HG02970 (cell line): ENCODE measurements around the gene ZNF410.
"Not testable (repeated sequence)": the region's sequence is repeated elsewhere in the genome, so short reads cannot be mapped to it uniquely, and the experiment has no call there.

Experiments
- ATAC-seq: cut with Tn5 transposase; IDR thresholded peaks from one replicate; pipeline ENCODE4 v1.9.1; 2021; ENCODE audit warnings: mild to moderate bottlenecking, moderate library complexity, moderate number of reproducible peaks; ENCODE audit not compliant: unreplicated experiment, low FRiP score

The ZNF410 gene, protein sequence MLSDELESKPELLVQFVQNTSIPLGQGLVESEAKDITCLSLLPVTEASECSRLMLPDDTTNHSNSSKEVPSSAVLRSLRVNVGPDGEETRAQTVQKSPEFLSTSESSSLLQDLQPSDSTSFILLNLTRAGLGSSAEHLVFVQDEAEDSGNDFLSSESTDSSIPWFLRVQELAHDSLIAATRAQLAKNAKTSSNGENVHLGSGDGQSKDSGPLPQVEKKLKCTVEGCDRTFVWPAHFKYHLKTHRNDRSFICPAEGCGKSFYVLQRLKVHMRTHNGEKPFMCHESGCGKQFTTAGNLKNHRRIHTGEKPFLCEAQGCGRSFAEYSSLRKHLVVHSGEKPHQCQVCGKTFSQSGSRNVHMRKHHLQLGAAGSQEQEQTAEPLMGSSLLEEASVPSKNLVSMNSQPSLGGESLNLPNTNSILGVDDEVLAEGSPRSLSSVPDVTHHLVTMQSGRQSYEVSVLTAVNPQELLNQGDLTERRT

DNA sequence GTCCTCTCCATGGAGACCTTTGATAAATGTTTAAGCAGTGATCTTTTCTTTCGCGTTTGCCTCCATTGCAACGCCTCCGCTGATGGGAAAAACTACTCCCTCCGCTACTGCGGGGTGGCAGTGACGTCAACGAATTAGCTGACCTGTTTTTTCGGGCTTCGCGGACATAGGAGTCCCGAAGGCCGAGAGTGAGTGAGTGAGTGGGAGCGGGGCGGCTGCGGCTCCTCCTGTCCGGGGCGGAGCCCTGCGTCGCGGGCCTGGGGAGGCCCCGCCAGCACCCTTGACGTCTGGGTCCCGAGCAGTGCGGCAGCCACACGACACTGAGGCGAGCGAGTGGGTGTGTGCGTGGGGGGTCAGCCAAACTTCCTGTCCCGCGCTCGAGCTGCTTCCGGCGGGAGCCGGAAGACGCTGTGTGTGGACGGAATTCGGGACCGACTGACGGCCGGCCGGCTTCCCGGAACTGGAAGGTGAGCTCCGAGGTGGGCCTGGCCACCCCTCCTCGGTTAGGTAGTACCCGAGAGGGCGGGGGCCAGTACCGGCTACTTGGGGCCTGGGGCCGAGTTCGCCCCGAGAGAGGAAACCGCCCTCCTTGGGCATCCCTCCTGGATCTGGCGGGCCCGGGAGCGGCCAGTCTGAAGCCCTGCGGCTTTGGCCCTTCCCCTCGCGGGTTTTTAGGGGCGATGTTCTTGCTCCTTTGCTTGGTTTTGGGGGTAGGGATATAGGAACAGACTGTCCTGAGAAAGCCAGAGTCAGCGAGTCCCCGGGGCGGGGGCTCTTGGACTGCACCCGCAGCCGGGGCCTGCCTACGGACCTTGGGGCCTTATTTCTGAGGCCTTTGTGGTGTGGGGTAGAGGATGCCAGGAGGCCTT lies at the start of gene ZNF410:
TSS of gene ZNF410 (plus strand) at position 411 of the 869 bp plus-strand sequence. CDS start 5,317 bp downstream, outside the sequence.
- ATAC-seq: peak; percentile 91

DNA sequence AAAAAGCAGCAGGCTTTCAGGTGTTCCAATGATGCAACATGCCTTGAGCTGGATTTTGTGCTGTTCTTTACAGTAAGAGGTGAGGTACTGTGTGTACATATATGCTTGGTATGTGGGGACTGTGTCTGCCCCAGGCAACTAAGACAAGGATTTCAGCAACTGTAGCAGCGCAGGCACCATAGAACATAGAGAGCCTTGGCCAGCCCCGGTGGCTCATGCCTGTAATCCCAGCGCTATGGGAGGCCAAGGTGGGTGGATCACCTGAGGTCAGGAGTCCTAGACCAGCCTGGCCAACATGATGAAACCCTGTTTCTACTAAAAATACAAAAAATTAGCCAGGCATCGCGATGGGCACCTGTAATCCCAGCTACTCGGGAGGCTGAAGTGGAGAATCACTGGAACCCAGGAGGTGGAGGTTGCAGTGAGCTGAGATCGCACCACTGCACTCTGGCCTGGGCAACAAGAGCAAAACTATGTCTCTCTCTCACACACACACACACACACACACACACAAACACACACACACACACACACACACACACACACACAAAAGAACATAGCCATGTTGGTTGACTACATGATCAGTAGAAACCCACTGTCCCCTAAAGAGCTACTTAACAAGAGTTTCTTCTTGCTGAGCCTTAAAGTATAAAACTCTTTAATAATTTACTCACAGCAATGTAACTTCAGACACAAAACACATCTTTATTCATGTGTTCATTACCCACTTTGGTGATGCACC lies 48.2 kb upstream of the ZNF410 start:
- ATAC-seq: not testable (repeated sequence)

DNA sequence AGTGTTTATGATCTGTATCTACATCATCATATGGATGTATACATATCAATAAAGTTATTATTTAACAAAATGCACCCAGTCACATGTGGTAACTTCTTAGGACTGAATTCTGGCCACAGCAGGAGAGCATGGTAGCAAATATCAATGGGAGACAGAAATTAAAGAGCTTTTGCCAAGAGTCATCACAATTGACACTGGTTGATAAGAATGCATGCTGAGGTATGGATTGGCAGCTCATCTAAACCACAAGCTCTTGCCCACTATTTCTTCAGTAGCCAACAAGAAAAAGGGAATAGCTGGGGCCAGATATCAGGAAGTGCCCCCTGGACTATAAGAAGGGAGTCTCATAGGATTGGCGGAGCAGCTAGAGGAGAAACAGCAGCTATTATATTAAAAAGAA lies 44.5 kb upstream of the ZNF410 start:
- no peak for ATAC-seq

DNA sequence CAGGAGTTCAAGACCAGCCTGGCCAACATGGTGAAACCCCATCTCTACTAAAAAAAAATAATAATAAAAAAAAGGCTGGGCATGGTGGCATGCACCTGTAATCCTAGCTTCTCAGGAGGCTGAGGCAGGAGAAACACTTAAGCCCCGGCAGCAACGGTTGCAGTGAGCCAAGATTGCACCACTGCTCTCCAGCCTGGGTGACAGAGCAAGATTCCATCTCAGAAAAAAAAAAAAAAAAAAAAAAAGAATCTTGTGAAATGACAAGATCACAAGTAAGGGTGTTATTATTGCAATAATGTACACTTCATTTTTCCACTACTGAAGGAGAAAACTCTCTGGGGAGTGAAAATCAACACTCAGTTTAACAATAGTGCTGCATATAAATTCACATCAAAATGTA lies 43.8 kb upstream of the ZNF410 start:
- no peak for ATAC-seq

DNA sequence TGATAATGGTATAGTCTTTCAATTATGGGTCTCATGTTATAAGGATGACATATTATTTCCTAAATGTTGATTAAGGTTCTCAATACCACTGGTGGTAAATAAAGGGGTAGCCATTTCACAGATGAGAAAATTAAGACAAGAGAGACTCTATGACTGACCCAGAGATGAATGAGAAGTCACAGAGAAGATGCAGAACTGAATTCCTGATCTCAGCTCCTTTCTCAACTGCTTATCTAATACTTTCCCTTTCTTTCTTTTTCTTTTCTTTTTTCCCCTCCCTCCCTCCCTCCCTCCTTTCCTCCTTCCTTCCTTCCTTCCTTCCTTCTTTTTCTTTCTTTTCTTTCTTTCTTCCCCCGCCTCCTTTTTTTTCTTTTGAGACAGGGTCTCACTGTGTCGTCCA lies 43.4 kb upstream of the ZNF410 start:
- no peak for ATAC-seq

DNA sequence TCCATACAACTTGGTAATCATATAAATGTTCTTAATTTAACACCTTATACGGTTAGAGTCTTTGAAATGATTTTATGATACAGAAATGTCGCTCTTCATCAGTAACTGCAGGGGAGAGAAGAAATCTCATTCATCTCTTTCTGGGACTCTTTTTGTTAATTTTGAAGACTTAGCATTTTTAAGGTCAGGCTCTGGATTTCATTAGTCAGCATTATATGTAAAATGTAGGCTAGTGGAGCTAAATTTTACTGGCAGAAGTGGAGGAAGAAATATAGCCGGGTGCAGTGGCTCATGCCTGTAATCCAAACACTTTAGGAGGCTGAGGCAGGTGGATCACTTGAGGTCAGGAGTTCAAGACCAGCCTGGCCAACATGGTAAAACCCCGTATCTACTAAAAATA lies 39.7 kb upstream of the ZNF410 start:
- no peak for ATAC-seq

DNA sequence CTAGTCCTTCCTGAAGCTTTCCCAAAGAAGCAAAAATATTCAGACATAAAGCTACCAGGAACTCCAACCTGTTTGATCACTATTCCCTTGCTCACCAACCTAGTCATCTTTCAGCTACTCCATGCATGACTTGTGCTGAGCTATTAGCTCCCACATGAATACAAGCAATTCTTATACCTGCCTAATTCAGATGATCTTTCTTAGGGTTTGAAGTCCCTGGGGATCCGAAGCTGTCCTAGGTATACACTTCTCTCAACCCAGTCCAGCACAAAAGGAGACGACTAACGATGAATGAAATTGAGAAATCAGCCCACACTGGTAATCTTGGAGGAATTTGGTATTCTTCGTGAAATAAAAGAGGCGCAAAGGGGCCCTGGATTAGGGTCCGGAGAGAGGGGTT lies 35.7 kb upstream of the ZNF410 start:
- no peak for ATAC-seq

DNA sequence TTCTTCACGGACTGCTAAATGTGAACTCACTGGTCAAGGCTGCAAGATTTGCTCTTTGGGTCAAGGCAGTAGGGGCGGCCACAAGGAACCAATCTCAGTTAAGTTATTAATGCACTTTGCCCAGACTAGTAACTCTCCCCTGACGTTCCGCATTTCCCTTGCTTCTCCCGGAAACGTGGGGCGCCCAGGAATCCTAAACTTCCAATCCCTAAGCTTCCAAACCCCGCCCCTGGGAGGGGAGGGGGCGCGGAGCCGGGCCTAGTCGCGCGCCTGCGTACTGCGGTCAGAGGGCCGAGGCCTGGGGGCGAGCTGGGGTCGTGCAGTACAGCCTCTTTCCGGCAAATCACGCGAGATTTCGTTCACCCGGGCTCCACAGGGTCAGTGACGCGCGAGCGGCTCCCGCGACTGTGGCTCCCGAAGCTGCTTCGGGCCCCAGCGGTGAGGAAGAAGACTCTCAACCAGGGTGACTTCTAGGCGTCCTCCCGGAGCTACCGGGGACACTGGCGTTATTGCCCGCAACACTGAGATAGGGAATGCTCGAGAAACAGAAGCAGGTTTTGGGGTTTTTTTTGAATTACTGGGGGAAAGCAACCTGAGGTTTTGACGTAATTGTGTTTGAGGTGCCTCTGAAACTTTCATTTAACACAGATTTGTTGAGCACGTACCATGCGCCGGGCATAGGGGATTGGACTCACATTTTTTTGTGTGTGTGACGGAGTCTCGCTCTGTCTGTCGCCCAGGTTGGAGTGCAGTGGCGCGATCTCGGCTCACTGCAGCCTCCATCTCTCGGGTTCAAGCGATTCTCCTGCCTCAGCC lies 34.9 kb upstream of the ZNF410 start, which contains the start of gene PTGR2:
TSS of gene PTGR2 (plus strand) at position 265 of the 816 bp plus-strand sequence. CDS start 7,032 bp downstream, outside the sequence.
- ATAC-seq: peak; percentile 72

DNA sequence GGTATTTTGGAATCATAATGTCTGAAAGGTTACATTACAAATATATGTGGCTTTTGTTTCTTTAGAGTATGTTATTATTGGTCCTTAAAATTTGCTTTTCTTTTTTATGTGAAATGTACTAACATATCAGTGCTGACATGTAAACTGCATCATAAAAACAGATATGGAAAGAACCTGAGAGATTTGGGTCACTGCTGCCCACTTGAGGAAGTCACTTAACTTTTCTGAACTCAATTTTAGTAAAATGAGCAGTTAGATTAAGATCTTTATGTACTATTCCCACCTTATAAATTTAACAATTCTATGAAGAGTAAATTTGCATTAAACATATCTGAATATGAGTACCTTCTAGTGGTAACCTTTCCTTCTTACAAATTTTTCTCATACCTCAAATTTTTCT lies 27.5 kb upstream of the ZNF410 start:
- ATAC-seq: no peak

DNA sequence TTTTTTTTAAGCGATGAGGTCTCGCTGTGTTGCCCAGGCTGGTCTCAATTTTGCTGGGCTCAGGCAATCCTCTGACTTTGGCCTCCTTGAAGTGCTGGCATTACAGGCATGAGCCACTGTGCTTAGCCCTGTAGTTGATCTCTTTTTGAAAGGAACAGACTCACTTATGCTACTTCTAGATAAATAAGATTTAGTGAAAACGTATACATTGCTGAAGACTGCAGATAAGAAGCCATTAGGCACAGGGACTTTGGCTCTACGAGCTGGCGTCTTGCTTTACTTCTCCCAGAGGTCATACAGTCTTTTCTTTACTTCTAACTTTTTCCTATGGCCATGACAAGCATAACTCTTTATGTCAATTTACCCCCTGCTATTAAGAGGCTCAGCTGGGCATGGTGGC lies 25.6 kb upstream of the ZNF410 start:
- no peak for ATAC-seq

DNA sequence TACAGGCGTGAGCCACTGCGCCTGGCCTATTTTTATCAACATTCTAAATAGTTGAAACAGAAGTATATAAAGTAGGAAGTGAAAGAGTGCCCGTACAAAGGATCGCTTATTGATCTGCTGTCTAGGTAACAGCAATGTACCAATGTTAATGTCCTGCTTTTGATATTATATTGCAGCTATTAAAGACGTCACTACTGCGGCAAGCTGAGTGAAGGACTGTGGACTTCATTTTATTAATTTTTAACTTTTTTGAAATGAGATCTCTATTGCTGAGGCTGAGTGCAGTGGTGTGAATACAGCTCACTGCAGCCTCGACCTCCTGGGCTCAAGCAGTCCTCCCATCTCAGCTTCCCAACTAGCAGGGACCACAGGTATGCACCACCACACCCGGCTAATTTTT lies 24.2 kb upstream of the ZNF410 start:
- no peak for ATAC-seq

DNA sequence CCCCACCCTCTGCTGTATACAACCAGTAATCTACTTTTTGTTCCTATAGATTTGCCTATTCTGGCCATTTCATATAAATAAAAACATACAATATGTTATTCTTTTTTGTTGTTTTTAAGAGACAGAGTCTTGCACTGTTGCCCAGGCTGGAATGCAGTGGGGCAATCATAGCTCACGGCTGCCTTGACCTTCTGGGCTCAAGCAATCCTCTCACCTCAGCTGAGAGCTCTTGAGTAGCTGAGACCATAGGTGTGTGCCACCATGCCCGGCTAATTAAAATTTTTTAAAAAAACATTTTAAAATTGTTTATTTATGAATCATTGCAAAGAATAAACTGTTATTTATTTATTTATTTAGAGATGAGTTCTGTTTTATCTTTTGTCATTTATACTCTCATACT lies 23.4 kb upstream of the ZNF410 start:
- ATAC-seq: no peak

DNA sequence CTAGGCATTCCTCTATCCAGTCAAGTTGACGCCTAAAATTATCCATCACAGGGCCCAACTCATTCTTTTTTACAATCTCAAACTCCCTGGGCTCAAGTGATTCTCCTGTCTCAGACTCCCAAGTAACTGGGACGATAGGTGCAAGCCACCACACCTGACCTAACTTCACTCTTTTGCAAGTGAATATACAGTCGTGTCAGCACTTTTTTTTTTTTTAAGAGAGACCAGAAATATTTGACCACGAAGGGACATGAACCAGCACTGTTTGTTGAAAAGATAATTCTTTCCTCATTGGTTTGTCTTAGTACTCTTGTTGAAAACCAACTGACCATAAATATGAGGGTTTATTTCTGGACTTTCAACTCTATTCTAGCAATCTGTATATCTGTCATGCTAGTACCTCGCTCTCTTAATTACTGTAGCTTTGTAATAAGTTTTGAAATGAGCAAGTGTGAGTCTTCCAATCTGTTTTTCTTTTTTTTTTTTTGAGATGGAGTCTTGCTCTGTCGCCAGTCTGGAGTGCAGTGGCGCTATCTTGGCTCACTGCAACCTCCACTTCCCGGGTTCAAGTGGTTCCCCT lies 21.0 kb upstream of the ZNF410 start:
- ATAC-seq: no peak

DNA sequence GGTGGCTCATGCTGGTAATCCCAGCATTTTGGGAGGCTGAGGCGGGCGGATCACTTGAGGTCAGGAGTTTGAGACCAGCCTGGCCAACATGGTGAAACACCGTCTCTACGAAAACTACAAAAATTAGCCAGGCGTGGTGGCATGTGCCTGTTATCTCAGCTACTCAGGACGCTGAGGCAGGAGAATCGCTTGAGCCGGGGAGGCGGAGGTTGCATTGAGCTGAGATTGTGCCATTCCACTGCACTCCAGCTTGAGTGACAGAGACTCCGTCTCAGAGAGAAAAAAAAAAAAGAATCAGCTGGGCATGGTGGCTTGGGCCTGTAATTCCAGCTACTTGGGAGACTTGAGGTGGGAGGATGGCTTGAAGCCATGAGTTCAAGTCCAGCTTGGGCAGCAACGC lies 16.9 kb upstream of the ZNF410 start:
- ATAC-seq: not testable (repeated sequence)

DNA sequence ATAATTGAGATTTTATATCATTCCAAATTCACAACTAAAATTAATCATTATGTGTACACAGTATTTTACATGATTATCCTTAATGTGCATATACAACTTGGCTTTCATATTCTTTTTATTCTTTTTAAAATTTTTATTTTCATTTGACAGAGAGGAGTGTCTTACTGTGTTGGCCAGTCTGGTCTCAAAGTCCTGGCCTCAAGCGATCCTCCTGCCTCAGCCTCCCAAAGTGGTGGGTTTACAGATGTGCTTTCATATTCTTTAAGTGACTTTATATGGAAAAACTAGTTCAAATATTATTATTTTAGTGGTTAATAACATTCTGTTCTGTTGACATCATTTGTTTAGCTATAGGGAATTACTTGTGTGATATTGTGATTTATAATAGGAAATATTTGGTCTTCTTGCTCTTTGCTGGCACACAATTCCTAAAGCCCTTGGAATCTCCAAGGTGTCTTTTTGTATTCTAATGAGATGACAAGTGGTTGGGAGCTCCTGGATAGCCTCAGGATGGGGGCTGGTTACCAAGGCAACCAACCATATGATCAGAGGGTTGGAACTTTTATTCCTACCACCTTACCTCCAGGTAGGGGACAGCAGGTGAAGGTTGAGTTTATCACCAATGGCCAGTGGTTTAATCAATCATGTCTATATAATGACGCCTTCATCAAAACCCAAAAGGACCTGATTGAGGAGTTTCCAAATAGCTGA lies 16.0 kb upstream of the ZNF410 start:
- no peak for ATAC-seq

DNA sequence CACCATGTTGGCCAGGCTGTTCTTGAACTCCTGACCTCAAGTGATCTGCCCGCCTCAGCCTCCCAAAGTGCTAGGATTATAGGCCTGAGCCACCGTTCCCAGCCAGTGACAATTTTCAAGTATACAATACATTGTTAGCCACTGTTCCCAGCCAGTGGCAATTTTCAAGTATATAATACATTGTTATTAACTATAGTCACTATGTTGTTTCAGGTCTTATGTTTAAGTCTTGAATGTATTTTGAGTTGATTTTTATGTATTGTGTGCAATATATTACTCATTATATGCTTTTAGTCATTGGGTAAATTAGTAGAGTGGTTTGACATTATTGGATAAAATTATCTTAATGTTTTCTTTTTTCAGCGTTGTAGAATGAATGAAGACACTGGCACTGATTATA lies 13.0 kb upstream of the ZNF410 start:
- ATAC-seq: no peak

DNA sequence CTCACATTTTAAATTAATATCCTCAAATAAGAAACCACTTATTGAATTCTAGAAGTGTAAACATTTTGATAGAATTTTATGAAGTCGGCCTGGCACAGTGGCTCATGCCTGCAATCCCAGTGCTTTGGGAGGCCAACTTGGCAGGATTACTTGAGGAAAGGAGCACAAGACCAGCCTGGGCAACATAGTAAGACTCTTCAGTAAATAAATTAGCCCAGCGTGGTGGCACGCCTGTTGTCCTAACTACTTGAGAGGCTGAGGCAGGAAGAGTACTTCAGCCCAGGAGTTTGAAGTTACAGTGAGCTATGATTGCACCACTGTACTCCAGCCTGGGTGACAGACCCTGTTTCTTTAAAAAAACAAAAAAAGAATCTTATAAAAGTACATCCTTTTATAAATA lies 8.9 kb upstream of the ZNF410 start:
- no peak for ATAC-seq

DNA sequence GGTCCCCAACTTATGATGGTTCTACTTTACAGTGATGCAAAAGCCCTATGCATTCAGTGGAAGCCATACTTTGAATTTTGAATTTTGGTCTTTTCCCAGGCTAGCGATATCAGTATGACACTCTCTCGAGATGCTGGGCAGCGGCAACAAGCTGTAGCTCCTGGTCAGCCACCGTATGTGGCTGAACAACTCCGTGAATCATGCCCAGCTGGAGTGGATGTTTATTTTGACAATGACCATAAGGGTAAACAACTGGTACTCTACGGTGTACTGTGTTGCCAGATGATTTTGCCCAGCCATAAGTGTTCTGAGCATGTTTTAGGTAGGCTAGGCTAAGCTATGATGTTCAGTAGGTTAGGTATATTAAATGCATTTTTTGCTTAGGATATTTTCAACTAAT lies 8.2 kb upstream of the ZNF410 start:
- no peak for ATAC-seq

DNA sequence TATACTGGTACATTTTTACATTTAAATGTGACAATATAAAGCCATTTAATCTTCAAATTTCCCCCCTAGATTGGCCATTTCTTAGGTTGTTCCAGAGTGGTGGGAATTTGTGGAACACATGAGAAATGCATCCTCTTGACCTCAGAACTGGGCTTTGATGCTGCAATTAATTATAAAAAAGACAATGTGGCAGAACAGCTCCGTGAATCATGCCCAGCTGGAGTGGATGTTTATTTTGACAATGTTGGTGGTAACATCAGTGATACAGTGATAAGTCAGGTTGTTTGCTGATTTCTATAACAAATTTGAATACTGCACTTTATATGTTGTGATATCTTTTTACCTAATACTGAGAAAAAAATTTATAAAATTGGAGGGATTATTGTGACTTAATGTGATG lies 7.6 kb upstream of the ZNF410 start:
- ATAC-seq: no peak
